Gastrocnemius medialis (tissue), 4 donors: ENCODE data around the gene SHROOM3.

Experiments used
- POLR2A ChIP-seq, 2 donors: fragments of 450-650 bp; IDR thresholded peaks; one replicate each; pipeline ENCODE4 v1.6.1; 2017; ENCODE audit warnings: antibody characterized with exemption in 2 of 2, mild to moderate bottlenecking in 2 of 2, moderate library complexity in 2 of 2
- TF ChIP-seq, protein P1 (sequence below), 5 experiments: fragments of 450-650 bp in 3 of 5; fragments of 200-600 bp in 2 of 5; sonication (generic) in 2 of 5; IDR thresholded peaks in 4 of 5; conservative IDR thresholded peaks in 1 of 5; 1 replicate in 4 of 5; 2 replicates in 1 of 5; pipeline ENCODE4 v1.5.1; 2016 to 2019; ENCODE audit warnings: antibody characterized with exemption in 5 of 5, mild to moderate bottlenecking in 3 of 5, moderate library complexity in 3 of 5

DNA sequence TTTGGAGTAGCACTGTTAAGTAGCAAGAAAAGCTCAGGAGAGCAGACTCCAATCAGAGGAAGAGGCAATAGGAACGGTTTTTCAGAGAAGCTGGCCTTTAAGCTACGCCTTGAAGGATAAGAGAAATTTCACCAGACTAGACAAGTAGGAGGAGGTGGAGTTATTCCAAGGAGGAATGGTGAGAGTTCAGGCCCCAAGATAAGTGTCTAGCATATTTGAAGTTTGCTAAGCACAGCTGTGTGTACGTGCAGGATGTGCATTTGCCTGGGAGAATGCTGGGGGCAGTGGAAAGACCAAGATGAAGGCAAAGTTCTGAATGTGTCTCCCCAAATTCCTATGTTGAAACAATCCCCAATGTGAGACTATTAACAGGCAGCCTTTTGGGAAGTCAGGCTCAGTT, 371.3 kb downstream of the SHROOM3 start:
- TF ChIP-seq, protein P1, sequence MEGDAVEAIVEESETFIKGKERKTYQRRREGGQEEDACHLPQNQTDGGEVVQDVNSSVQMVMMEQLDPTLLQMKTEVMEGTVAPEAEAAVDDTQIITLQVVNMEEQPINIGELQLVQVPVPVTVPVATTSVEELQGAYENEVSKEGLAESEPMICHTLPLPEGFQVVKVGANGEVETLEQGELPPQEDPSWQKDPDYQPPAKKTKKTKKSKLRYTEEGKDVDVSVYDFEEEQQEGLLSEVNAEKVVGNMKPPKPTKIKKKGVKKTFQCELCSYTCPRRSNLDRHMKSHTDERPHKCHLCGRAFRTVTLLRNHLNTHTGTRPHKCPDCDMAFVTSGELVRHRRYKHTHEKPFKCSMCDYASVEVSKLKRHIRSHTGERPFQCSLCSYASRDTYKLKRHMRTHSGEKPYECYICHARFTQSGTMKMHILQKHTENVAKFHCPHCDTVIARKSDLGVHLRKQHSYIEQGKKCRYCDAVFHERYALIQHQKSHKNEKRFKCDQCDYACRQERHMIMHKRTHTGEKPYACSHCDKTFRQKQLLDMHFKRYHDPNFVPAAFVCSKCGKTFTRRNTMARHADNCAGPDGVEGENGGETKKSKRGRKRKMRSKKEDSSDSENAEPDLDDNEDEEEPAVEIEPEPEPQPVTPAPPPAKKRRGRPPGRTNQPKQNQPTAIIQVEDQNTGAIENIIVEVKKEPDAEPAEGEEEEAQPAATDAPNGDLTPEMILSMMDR (IDR thresholded peaks at IDR 0.05 in 4 of 5, conservative IDR thresholded peaks at IDR 0.05 in 1 of 5): no peak
- no peak for TF ChIP-seq POLR2A (IDR thresholded peaks at IDR 0.05)
